HEK293 (cell line): Measurements from ENCODE around the gene ZGPAT.

Experiments used
- REST ChIP-seq: fragments of 450-650 bp; formaldehyde crosslinking; IDR thresholded peaks from 2 replicates; pipeline ENCODE4 v1.5.1; 2016; ENCODE audit warnings: missing biosample characterization, missing genetic modification characterization
- ZBTB8A ChIP-seq: fragments of 450-650 bp; formaldehyde crosslinking; IDR thresholded peaks from 2 replicates; pipeline ENCODE4 v1.5.1; 2016; ENCODE audit warnings: missing biosample characterization, missing genetic modification characterization
- ZNF629 ChIP-seq: fragments of 450-650 bp; formaldehyde crosslinking; IDR thresholded peaks from 2 replicates; pipeline ENCODE4 v1.5.1; 2017; ENCODE audit warnings: missing biosample characterization, missing genetic modification characterization
- ZNF785 ChIP-seq: fragments of 450-650 bp; formaldehyde crosslinking; IDR thresholded peaks from 2 replicates; pipeline ENCODE4 v1.5.1; 2016; ENCODE audit warnings: missing biosample characterization, missing genetic modification characterization
- ZNF830 ChIP-seq: fragments of 450-650 bp; IDR thresholded peaks from 2 replicates; pipeline ENCODE4 v1.5.0; 2018; ENCODE audit warnings: missing biosample characterization, missing genetic modification characterization, low read depth, mild to moderate bottlenecking, moderate library complexity
- ZXDB ChIP-seq: fragments of 450-650 bp; formaldehyde crosslinking; IDR thresholded peaks from 2 replicates; pipeline ENCODE4 v1.5.1; 2016; ENCODE audit warnings: missing biosample characterization, missing genetic modification characterization
- TF ChIP-seq, protein P1 (sequence below): fragments of 450-650 bp; formaldehyde crosslinking; IDR thresholded peaks from 2 replicates; pipeline ENCODE4 v1.5.1; 2016; ENCODE audit warnings: missing biosample characterization, missing genetic modification characterization
- TF ChIP-seq, protein P2 (sequence below): fragments of 450-650 bp; formaldehyde crosslinking; IDR thresholded peaks from 2 replicates; pipeline ENCODE4 v1.5.1; 2016; ENCODE audit warnings: missing biosample characterization, missing genetic modification characterization

DNA sequence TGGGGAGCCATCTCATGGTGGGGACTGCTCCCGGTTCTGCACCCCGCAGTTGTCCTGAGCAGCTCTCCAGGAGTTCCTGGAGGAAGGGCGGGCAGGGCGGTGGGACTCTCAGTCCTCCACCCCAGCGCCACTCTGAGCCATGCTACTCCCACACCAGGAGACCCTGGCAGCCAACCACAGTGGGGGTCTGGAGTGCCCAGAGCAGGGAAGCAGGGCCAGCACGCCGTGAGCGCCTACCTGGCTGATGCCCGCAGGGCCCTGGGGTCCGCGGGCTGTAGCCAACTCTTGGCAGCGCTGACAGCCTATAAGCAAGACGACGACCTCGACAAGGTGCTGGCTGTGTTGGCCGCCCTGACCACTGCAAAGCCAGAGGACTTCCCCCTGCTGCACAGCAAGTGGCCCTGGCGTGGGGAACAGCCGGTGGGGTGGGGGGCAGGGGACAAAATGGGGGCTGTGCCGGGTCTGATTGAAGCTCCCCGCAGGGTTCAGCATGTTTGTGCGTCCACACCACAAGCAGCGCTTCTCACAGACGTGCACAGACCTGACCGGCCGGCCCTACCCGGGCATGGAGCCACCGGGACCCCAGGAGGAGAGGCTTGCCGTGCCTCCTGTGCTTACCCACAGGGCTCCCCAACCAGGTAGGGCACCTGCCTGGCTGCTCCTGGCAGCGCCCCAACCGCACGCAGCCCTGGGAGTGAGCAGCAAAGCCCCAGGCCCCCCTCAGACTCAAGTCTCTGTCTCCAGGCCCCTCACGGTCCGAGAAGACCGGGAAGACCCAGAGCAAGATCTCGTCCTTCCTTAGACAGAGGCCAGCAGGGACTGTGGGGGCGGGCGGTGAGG is 13.0 kb upstream of the ZGPAT start:
- TF ChIP-seq, protein P1, sequence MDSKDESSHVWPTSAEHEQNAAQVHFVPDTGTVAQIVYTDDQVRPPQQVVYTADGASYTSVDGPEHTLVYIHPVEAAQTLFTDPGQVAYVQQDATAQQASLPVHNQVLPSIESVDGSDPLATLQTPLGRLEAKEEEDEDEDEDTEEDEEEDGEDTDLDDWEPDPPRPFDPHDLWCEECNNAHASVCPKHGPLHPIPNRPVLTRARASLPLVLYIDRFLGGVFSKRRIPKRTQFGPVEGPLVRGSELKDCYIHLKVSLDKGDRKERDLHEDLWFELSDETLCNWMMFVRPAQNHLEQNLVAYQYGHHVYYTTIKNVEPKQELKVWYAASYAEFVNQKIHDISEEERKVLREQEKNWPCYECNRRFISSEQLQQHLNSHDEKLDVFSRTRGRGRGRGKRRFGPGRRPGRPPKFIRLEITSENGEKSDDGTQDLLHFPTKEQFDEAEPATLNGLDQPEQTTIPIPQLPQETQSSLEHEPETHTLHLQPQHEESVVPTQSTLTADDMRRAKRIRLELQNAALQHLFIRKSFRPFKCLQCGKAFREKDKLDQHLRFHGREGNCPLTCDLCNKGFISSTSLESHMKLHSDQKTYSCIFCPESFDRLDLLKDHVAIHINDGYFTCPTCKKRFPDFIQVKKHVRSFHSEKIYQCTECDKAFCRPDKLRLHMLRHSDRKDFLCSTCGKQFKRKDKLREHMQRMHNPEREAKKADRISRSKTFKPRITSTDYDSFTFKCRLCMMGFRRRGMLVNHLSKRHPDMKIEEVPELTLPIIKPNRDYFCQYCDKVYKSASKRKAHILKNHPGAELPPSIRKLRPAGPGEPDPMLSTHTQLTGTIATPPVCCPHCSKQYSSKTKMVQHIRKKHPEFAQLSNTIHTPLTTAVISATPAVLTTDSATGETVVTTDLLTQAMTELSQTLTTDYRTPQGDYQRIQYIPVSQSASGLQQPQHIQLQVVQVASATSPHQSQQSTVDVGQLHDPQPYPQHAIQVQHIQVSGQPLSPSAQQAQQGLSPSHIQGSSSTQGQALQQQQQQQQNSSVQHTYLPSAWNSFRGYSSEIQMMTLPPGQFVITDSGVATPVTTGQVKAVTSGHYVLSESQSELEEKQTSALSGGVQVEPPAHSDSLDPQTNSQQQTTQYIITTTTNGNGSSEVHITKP (tag by site-specific recombination) = no peak
- TF ChIP-seq, protein P2, sequence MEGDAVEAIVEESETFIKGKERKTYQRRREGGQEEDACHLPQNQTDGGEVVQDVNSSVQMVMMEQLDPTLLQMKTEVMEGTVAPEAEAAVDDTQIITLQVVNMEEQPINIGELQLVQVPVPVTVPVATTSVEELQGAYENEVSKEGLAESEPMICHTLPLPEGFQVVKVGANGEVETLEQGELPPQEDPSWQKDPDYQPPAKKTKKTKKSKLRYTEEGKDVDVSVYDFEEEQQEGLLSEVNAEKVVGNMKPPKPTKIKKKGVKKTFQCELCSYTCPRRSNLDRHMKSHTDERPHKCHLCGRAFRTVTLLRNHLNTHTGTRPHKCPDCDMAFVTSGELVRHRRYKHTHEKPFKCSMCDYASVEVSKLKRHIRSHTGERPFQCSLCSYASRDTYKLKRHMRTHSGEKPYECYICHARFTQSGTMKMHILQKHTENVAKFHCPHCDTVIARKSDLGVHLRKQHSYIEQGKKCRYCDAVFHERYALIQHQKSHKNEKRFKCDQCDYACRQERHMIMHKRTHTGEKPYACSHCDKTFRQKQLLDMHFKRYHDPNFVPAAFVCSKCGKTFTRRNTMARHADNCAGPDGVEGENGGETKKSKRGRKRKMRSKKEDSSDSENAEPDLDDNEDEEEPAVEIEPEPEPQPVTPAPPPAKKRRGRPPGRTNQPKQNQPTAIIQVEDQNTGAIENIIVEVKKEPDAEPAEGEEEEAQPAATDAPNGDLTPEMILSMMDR (tag by site-specific recombination) = no peak
- no peak for TF ChIP-seq ZNF785
- no peak for TF ChIP-seq ZNF629
- TF ChIP-seq ZBTB8A = no peak
- TF ChIP-seq REST (tag by site-specific recombination) = no peak
- TF ChIP-seq ZNF830 (tag by site-specific recombination) = no peak
- TF ChIP-seq ZXDB (tag by site-specific recombination) = no peak
